ENCODE measurements around the gene RAD51B. TPM values are rescaled to one million over a fixed set of nuclear protein-coding genes. Genes with fewer than 3 reads are reported as not detected.
A peak's percentile ranks its signal among the peaks of the same experiment; 100 is the strongest.

Gene RAD51B
- total and polyA plus RNA-seq, 4 donors, result 2.5 to 95.0 (median 9.6) TPM

DNA sequence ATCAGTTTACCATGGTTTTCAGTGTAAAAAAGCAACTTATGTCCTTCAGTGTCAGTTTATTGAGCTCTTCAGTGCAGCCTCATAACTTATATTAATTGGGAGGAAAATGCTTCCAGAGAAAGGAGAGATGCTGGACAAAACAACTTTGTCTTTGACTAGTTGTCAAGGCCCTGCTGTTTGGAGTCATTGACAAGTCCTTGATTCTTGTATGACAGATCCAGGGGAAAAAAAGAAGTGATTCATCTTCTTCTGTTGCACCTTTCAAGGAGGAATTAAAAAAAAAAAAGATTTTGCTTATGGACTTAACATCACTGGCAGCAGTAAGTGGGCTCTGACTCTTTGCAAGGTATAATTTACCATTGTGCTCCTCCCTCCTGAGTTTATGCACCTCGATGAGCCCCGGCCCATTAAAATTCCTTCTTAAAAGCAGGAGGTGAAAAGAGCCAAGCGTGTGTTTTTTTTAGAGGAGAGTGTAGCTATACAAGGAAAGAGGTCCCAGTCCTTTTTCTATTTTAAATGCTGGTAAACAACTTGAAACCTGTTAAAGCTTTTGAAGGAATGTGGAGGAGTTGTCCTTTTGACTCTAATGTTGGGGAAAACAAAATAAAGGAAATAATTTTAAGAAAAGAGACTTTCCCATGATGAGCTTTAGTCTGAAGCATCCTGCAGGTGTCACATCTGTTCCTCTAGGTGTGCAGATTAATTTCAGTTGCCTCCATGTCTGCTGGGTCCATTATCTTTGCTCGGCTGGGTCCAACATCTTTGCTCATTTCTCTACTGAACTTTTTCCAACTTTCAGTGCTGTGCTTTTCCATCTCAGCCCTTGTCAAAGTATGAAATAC is 431.6 kb downstream of the RAD51B start:
- Histone ChIP-seq H3K4me1 (ENCODE audit: control insufficient read depth in 5 of 5, insufficient read depth in 5 of 5, low read length in 5 of 5) (peaks cover 9 to 88% (median 58%) of the 10 kb centered on the region in 5 donors), H3K36me3 (ENCODE audit: control insufficient read depth in 4 of 4, insufficient read depth in 4 of 4, low read length in 4 of 4) (no peaks in the 10 kb centered on the region), H3K27ac (ENCODE audit: low read depth in 1 of 2, low read length in 1 of 2) (peak overlapping the region in 1 of 2 donors; percentile 57), H3K9ac (ENCODE audit: insufficient read depth in 1 of 2, low read length in 2 of 2) (peak overlapping the region in 1 of 2 donors; percentile 46), H3K27me3 (ENCODE audit: control insufficient read depth in 3 of 3, insufficient read depth in 3 of 3, low read length in 2 of 3) (no peaks in the 10 kb centered on the region), H3K4me3 (no peak overlapping the region), H3K9me3 (ENCODE audit: control insufficient read depth in 4 of 4, insufficient read depth in 3 of 4, low read length in 3 of 4) (no peaks in the 10 kb centered on the region)
- WGBS, 2 donors, result 51 to 79% methylated on average over 4 of the region's 4 CpGs
- DNase-seq, result peak in 1 of 3 donors; percentile 75
- TF ChIP-seq, protein P1, sequence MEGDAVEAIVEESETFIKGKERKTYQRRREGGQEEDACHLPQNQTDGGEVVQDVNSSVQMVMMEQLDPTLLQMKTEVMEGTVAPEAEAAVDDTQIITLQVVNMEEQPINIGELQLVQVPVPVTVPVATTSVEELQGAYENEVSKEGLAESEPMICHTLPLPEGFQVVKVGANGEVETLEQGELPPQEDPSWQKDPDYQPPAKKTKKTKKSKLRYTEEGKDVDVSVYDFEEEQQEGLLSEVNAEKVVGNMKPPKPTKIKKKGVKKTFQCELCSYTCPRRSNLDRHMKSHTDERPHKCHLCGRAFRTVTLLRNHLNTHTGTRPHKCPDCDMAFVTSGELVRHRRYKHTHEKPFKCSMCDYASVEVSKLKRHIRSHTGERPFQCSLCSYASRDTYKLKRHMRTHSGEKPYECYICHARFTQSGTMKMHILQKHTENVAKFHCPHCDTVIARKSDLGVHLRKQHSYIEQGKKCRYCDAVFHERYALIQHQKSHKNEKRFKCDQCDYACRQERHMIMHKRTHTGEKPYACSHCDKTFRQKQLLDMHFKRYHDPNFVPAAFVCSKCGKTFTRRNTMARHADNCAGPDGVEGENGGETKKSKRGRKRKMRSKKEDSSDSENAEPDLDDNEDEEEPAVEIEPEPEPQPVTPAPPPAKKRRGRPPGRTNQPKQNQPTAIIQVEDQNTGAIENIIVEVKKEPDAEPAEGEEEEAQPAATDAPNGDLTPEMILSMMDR (IDR thresholded peaks at IDR 0.05; ENCODE audit: control extremely low read depth, extremely low read depth), result no peak
- no peak for ATAC-seq (ENCODE audit: insufficient read depth, low FRiP score)

DNA sequence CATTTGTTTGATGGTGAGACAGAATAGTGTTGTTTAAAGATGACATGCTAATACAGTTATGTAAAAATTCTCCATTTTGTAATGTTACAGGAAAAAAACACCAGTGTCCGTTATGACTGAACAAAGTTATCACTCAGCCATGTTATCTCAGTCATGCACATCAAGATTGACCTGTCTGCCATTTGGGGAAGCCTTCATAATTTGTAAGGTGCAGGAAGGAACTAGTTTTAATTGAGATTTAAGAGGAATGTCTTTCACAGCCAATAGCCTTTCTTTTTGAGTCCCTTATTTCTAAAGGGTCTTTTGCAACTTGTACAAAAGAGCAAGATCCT is 432.2 kb downstream of the RAD51B start:
- Histone ChIP-seq H3K27ac (ENCODE audit: low read depth in 1 of 2, low read length in 1 of 2) (no peak overlapping the region), H3K9me3 (ENCODE audit: control insufficient read depth in 4 of 4, insufficient read depth in 3 of 4, low read length in 3 of 4) (no peaks in the 10 kb centered on the region), H3K9ac (ENCODE audit: insufficient read depth in 1 of 2, low read length in 2 of 2) (no peak overlapping the region), H3K4me1 (ENCODE audit: control insufficient read depth in 5 of 5, insufficient read depth in 5 of 5, low read length in 5 of 5) (peaks cover 8 to 88% (median 53%) of the 10 kb centered on the region in 5 donors), H3K36me3 (ENCODE audit: control insufficient read depth in 4 of 4, insufficient read depth in 4 of 4, low read length in 4 of 4) (no peaks in the 10 kb centered on the region), H3K27me3 (ENCODE audit: control insufficient read depth in 3 of 3, insufficient read depth in 3 of 3, low read length in 2 of 3) (no peaks in the 10 kb centered on the region), H3K4me3 (no peak overlapping the region)
- DNase-seq (no peak), ATAC-seq (ENCODE audit: insufficient read depth, low FRiP score) (no peak)
- TF ChIP-seq, protein P1 (IDR thresholded peaks at IDR 0.05; ENCODE audit: control extremely low read depth, extremely low read depth), result no peak
- WGBS, 2 donors, result 53 to 78% methylated on average over 1 of the region's 1 CpG

DNA sequence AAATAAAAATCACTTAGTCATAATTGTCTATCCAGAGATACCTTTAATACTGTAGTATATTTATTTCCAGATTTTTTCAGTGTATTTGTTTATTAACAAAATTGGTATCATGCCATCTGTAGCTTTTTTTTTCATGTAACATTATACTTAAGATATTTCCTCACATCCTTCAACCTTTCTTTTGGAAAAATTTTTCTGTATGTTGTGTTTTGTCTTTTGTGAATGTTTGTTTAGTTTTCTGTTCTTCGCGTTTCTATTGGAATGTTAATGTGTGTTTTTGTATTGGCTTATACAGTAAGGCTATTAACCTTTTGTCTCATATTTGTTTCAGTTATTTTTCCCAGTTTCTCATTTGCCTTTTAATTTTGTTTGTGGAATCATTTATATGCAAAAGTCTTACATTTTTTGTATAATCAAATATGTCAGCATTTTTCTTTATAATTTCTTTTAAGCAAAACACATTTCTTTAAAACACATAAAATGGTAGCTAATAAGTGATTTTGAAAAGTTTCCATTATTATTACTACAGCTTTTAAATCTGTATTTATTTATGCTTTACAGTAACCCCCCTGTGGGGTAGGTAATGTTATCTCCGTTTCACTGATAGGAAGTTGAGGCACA is 433.7 kb downstream of the RAD51B start:
- Histone ChIP-seq H3K27me3 (ENCODE audit: control insufficient read depth in 3 of 3, insufficient read depth in 3 of 3, low read length in 2 of 3) (no peaks in the 10 kb centered on the region), H3K4me3 (no peak overlapping the region), H3K4me1 (ENCODE audit: control insufficient read depth in 5 of 5, insufficient read depth in 5 of 5, low read length in 5 of 5) (peaks cover 7 to 76% (median 38%) of the 10 kb centered on the region in 5 donors), H3K9me3 (ENCODE audit: control insufficient read depth in 4 of 4, insufficient read depth in 3 of 4, low read length in 3 of 4) (no peaks in the 10 kb centered on the region), H3K27ac (ENCODE audit: low read depth in 1 of 2, low read length in 1 of 2) (no peak overlapping the region), H3K9ac (ENCODE audit: insufficient read depth in 1 of 2, low read length in 2 of 2) (no peak overlapping the region), H3K36me3 (ENCODE audit: control insufficient read depth in 4 of 4, insufficient read depth in 4 of 4, low read length in 4 of 4) (no peaks in the 10 kb centered on the region)
- ATAC-seq (ENCODE audit: insufficient read depth, low FRiP score) (no peak), DNase-seq (peak in 1 of 3 donors; percentile 55)
- TF ChIP-seq, protein P1 (IDR thresholded peaks at IDR 0.05; ENCODE audit: control extremely low read depth, extremely low read depth), result no peak
- WGBS, 2 donors, result 72 to 81% methylated on average over 3 of the region's 3 CpGs
